A549 (cell line): ENCODE measurements around the gene P2RY8. TPM values are rescaled to one million over a fixed set of nuclear protein-coding genes. Genes with fewer than 3 reads are reported as not detected.
A peak's percentile ranks its signal among the peaks of the same experiment; 100 is the strongest.
"Not testable (repeated sequence)": the region's sequence is repeated elsewhere in the genome, so short reads cannot be mapped to it uniquely, and the experiment has no call there.

ENCODE experiments used
- ATAC-seq, 2 experiments: fragments of 200-7000 bp in 1 of 2; fragments of >200 bp in 1 of 2; cut with Nextera tagmentation in 1 of 2; cut with Tn5 transposase in 1 of 2; 3 replicates each; pipeline versions ENCODE4 v1.8.0 to v1.9.1; 2018 to 2020; ENCODE audit warnings: mild to moderate bottlenecking in 1 of 2, moderate library complexity in 1 of 2
- CTCF ChIA-PET: fragments of 300-600 bp; sonication (Branson Sonifier 250); formaldehyde crosslinking; extraction: SDS; loops from one replicate; lab custom pipeline; 2021; ENCODE audit warnings: antibody characterized with exemption, inconsistent platforms; lab: Yijun Ruan, JAX
- POLR2A ChIA-PET: fragments of 350-600 bp; formaldehyde crosslinking; extraction: SDS; loops from one replicate; lab custom pipeline; 2021; ENCODE audit warnings: antibody characterized with exemption, inconsistent platforms; lab: Yijun Ruan, JAX
- DNase-seq, 2 experiments: peaks; one replicate each; pipeline versions ENCODE4 v3.0.0 to v3.0.0-alpha.2; 2011 to 2016; ENCODE audit warnings: low read depth in 1 of 2, low spot score in 1 of 2
- FAIRE-seq: peaks from 2 replicates; lab custom pipeline; 2011; peaks lifted over from hg19 to GRCh38; lab: Jason Lieb, UNC
- H3K27ac ChIP-seq, 2 experiments: fragments of >200 bp; sonication (Bioruptor Twin); formaldehyde crosslinking; 3 replicates each; pipeline ENCODE4 v1.5.1; 2016 to 2017
- H3K4me1 ChIP-seq: fragments of >200 bp; sonication (Bioruptor Twin); formaldehyde crosslinking; 3 replicates; pipeline ENCODE4 v1.6.1; 2016
- H3K4me2 ChIP-seq: fragments of >200 bp; sonication (Bioruptor Twin); formaldehyde crosslinking; 3 replicates; pipeline ENCODE4 v1.6.1; 2016
- H3K4me3 ChIP-seq: fragments of >200 bp; sonication (Bioruptor Twin); formaldehyde crosslinking; 3 replicates; pipeline ENCODE4 v1.5.1; 2016
- H3K9me3 ChIP-seq: fragments of >200 bp; sonication (Bioruptor Twin); formaldehyde crosslinking; 3 replicates; pipeline ENCODE4 v1.6.1; 2016
- BHLHE40 ChIP-seq: IDR thresholded peaks from 2 replicates; pipeline ENCODE4 v1.6.1; 2012; ENCODE audit warnings: low read depth, low read length, inconsistent platforms
- CHD4 ChIP-seq: fragments of 200-600 bp; sonication (generic); IDR thresholded peaks from 2 replicates; pipeline ENCODE4 v1.6.1; 2016; ENCODE audit warnings: antibody characterized with exemption, mild to moderate bottlenecking, borderline replicate concordance
- EHF ChIP-seq: fragments of 250-450 bp; sonication (Bioruptor Pico); IDR thresholded peaks from 2 replicates; pipeline ENCODE4 v1.5.0; 2020; ENCODE audit warnings: mild to moderate bottlenecking
- EP300 ChIP-seq, 2 experiments: fragments of >200 bp; sonication (Bioruptor Twin); formaldehyde crosslinking; IDR thresholded peaks; 2 replicates in 1 of 2; 3 replicates in 1 of 2; pipeline ENCODE4 v1.6.1; 2016 to 2017
- ESRRA ChIP-seq: fragments of 150-350 bp; IDR thresholded peaks from 2 replicates; pipeline ENCODE4 v1.6.1; 2014; ENCODE audit warnings: mild to moderate bottlenecking, low read length, borderline replicate concordance
- HDAC2 ChIP-seq: fragments of 200-600 bp; sonication (generic); IDR thresholded peaks from 2 replicates; pipeline ENCODE4 v1.6.1; 2016
- HEYL ChIP-seq: fragments of 250-450 bp; sonication (Bioruptor Pico); IDR thresholded peaks from 2 replicates; pipeline ENCODE4 v1.8.0; 2021; ENCODE audit warnings: mild to moderate bottlenecking, moderate library complexity
- JUN ChIP-seq, 2 experiments: fragments of >200 bp; sonication (Bioruptor Twin); formaldehyde crosslinking; IDR thresholded peaks; 2 replicates in 1 of 2; 3 replicates in 1 of 2; pipeline ENCODE4 v1.6.1; 2016 to 2017
- MAFK ChIP-seq: fragments of 450-650 bp; IDR thresholded peaks from 2 replicates; pipeline ENCODE4 v1.6.1; 2014; ENCODE audit not compliant: partially characterized antibody
- NPAS2 ChIP-seq: fragments of 250-450 bp; sonication (Bioruptor Pico); IDR thresholded peaks from 2 replicates; pipeline ENCODE4 v1.8.0; 2022; ENCODE audit warnings: mild to moderate bottlenecking, moderate library complexity, borderline replicate concordance
- ZSCAN20 ChIP-seq: fragments of 250-450 bp; sonication (Bioruptor Pico); IDR thresholded peaks from 2 replicates; pipeline ENCODE4 v1.8.0; 2022; ENCODE audit warnings: mild to moderate bottlenecking, moderate library complexity
- WGBS: methylation state at CpG from one replicate; pipeline ENCODE4 v1.1.6; 2017; ENCODE audit errors: missing lambda C conversion rate; 5-methylcytosine and 5-hydroxymethylcytosine counted together
- polyA plus RNA-seq, 4 experiments: library from polyadenylated mRNA; depleted of rRNA in 3 of 4; stranded (reverse); fragments of >200 nt; fragmentation: RNase III in 1 of 4; extraction: RNeasy Plus Mini Kit Qiagen cat#74134 plus additional on column Dnase treatment in 1 of 4; gene quantifications; 2 replicates in 3 of 4; 3 replicates in 1 of 4; pipeline ENCODE4 v1.2.3, GENCODE V29; 2011 to 2017
- TF ChIP-seq, protein P1 (sequence below): IDR thresholded peaks from 2 replicates; pipeline ENCODE4 v1.6.1; 2012; ENCODE audit warnings: low read depth, borderline replicate concordance
- TF ChIP-seq, protein P2 (sequence below): IDR thresholded peaks from 2 replicates; pipeline ENCODE4 v1.6.1; 2012
- TF ChIP-seq, protein P3 (sequence below): fragments of 450-650 bp; IDR thresholded peaks from 2 replicates; pipeline ENCODE4 v1.6.1; 2014; ENCODE audit warnings: antibody characterized with exemption
- TF ChIP-seq, protein P4 (sequence below): IDR thresholded peaks from 2 replicates; pipeline ENCODE4 v1.6.1; 2012
- TF ChIP-seq, protein P5 (sequence below): fragments of 250-450 bp; sonication (Bioruptor Pico); IDR thresholded peaks from 2 replicates; pipeline ENCODE4 v1.5.0; 2021; ENCODE audit warnings: mild to moderate bottlenecking, moderate library complexity, borderline replicate concordance

P2RY8 gene
- polyA plus RNA-seq, 2 of the 4 experiments (the other 2 are of a cell fraction) = not detected

DNA sequence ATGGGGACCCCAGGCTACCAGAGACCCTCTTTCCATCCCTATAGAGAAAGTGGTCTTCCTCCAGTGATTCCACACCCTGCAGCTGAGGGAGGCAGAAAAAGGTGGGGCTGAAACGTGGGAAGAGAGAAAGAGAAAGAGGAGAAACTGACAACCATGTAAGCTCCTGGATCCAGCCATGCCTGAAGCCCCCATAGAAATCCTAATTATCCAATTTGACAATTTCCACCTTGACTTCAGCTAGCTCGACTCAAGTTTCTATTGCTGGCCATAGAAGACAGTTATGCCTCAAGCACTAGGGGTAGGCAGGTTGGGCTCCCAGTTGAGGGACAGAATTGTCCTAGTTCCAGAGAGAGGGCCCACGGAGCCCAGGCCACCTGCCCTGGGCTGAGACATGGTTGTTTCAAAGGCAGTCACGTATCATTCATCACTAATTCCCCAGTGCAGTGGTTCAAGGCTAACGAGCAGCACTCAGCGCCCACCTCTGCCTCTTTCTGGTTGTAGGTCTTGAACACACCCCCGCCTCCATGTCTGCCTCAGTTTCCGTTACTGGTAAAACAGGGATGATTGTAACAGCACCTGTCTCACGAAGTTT is 44.5 kb downstream of the P2RY8 start:
- POLR2A ChIA-PET = no interaction called here

DNA sequence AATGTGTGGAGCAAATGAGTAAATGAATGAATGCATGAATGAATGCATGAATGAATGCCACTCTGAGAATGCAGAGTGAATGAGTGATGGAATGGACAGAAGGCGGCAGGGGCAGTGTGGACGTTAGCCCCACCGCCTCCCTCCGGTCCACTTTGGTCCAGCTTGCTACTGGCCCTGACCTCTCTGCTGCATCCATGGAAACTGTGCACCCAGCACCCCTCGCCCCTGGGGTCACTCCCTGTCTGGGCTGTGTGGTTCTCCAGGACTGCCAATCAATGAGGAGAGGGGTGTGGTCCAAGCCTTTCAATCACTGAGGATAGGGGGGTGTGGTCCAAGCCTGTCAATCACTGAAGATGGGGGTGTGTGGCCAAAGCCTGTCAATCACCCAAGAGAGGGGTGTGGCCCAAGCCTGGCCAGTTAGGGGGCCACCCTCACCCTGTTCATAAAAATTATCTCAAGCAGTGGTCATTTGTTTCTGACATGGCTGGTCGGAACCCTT is 45.1 kb downstream of the P2RY8 start:
- DNase-seq (peak in 1 of 2 experiments; percentile 68), FAIRE-seq (no peak), ATAC-seq (peak; percentile 76 to 79)
- TF ChIP-seq, protein P1, sequence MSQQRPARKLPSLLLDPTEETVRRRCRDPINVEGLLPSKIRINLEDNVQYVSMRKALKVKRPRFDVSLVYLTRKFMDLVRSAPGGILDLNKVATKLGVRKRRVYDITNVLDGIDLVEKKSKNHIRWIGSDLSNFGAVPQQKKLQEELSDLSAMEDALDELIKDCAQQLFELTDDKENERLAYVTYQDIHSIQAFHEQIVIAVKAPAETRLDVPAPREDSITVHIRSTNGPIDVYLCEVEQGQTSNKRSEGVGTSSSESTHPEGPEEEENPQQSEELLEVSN = no peak
- TF ChIP-seq EHF (CRISPR knock-in tag) (no peak), ZSCAN20 (CRISPR knock-in tag) (no peak), MAFK (no peak)
- TF ChIP-seq, protein P2, sequence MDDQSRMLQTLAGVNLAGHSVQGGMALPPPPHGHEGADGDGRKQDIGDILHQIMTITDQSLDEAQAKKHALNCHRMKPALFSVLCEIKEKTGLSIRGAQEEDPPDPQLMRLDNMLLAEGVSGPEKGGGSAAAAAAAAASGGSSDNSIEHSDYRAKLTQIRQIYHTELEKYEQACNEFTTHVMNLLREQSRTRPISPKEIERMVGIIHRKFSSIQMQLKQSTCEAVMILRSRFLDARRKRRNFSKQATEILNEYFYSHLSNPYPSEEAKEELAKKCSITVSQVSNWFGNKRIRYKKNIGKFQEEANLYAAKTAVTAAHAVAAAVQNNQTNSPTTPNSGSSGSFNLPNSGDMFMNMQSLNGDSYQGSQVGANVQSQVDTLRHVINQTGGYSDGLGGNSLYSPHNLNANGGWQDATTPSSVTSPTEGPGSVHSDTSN = peak; percentile 82
- TF ChIP-seq, protein P3, sequence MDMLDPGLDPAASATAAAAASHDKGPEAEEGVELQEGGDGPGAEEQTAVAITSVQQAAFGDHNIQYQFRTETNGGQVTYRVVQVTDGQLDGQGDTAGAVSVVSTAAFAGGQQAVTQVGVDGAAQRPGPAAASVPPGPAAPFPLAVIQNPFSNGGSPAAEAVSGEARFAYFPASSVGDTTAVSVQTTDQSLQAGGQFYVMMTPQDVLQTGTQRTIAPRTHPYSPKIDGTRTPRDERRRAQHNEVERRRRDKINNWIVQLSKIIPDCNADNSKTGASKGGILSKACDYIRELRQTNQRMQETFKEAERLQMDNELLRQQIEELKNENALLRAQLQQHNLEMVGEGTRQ = no peak
- ChIA-PET POLR2A (no interaction called here), CTCF (no interaction called here)
- no peak overlapping the region for H3K4me3 ChIP-seq
- peaks cover 5% of the 10 kb centered on the region; the same call in 1 of the 3 replicates for H3K9me3 ChIP-seq
- H3K27ac ChIP-seq = no peak overlapping the region
- H3K4me2 ChIP-seq = no peak overlapping the region
- 65% methylated on average over 6 of the region's 6 CpGs for WGBS
- H3K4me1 ChIP-seq = no peaks in the 10 kb centered on the region

More for the DNA sequence above, 44.5 kb downstream of the P2RY8 start:
- CTCF ChIA-PET = no interaction called here
- ATAC-seq (no peak; a peak in 1 of 6 replicates), DNase-seq (no peak), FAIRE-seq (no peak)
- Histone ChIP-seq H3K4me2 (no peak overlapping the region), H3K4me3 (no peak overlapping the region), H3K27ac (no peak overlapping the region), H3K9me3 (peaks cover 5% of the 10 kb centered on the region; the same call in 1 of the 3 replicates), H3K4me1 (no peaks in the 10 kb centered on the region)
- no peak for TF ChIP-seq BHLHE40
- WGBS = 68% methylated on average over 9 of the region's 9 CpGs

DNA sequence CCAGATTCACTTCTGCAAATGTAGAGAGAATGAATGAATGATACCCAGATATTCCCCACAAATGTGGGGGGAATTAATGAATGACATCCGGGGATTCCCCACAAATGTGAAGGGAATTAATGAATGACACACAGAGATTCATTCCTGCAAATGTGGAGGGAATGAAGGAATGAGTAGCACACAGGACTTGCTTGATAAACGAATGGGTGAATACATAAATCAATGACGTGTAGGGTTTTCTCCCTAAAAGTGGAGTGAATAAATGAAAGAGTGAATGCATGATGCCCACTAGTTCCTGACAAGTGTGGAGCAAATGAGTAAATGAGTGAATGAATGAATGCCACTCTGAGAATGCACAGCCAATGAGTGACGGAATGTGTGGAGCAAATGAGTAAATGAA is 45.7 kb downstream of the P2RY8 start:
- H3K4me2 ChIP-seq, FAIRE-seq, CTCF ChIA-PET, POLR2A ChIA-PET, H3K4me1 ChIP-seq, H3K27ac ChIP-seq, H3K9me3 ChIP-seq, ATAC-seq, H3K4me3 ChIP-seq, DNase-seq: not testable (repeated sequence)
- WGBS = 78% methylated on average over 4 of the region's 4 CpGs

DNA sequence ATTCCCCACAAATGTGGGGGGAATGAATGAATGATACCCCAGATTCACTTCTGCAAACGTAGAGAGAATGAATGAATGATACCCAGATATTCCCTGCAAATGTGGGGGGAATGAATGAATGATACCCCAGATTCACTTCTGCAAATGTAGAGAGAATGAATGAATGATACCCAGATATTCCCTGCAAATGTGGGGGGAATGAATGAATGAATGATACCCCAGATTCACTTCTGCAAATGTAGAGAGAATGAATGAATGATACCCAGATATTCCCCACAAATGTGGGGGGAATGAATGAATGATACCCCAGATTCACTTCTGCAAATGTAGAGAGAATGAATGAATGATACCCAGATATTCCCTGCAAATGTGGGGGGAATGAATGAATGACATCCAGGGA is 46.3 kb downstream of the P2RY8 start:
- 50% methylated on average over 1 of the region's 1 CpG for WGBS
- DNase-seq, H3K27ac ChIP-seq, POLR2A ChIA-PET, CTCF ChIA-PET, H3K4me3 ChIP-seq, H3K4me1 ChIP-seq, H3K4me2 ChIP-seq, FAIRE-seq, ATAC-seq: not testable (repeated sequence)
- peaks cover 11% of the 10 kb centered on the region for H3K9me3 ChIP-seq

DNA sequence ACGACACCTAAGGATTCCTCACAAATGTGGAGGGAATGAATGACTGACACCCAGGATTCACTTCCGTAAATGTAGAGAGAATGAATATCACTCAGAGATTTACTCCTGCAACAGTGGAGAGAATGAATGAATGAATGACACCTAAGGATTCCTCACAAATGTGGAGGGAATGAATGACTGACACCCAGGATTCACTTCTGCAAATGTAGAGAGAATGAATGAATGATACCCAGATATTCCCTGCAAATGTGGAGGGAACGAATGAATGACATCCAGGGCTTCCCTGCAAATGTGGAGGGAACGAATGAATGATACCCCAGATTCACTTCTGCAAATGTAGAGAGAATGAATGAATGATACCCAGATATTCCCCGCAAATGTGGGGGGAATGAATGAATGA is 47.6 kb downstream of the P2RY8 start:
- H3K4me1 ChIP-seq, FAIRE-seq, POLR2A ChIA-PET, ATAC-seq, H3K27ac ChIP-seq, CTCF ChIA-PET, H3K4me2 ChIP-seq, H3K4me3 ChIP-seq, DNase-seq: not testable (repeated sequence)
- H3K9me3 ChIP-seq = peaks cover 11% of the 10 kb centered on the region
- WGBS = 51% methylated on average over 5 of the region's 5 CpGs

DNA sequence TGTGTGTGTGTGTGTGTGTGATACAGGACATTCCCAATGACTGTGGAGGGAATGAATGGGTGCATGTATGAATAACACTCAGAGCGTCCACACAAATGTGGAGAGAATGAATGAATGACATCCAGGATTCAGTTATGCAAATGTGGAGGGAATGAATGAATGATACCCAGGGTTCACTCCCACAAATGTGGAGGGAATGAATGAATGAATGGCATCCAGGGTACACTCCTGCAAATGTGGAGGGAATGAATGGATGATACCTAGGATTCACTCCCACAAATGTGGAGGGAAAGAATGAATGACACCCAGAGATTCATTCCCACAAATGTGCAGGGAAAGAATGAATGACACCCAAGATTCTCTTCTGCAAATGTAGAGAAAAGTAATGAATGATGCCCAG is 48.2 kb downstream of the P2RY8 start:
- POLR2A ChIA-PET = no interaction called here
- TF ChIP-seq, protein P4, sequence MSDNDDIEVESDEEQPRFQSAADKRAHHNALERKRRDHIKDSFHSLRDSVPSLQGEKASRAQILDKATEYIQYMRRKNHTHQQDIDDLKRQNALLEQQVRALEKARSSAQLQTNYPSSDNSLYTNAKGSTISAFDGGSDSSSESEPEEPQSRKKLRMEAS = no peak
- TF ChIP-seq, protein P5, sequence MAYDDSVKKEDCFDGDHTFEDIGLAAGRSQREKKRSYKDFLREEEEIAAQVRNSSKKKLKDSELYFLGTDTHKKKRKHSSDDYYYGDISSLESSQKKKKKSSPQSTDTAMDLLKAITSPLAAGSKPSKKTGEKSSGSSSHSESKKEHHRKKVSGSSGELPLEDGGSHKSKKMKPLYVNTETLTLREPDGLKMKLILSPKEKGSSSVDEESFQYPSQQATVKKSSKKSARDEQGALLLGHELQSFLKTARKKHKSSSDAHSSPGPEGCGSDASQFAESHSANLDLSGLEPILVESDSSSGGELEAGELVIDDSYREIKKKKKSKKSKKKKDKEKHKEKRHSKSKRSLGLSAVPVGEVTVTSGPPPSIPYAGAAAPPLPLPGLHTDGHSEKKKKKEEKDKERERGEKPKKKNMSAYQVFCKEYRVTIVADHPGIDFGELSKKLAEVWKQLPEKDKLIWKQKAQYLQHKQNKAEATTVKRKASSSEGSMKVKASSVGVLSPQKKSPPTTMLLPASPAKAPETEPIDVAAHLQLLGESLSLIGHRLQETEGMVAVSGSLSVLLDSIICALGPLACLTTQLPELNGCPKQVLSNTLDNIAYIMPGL (CRISPR knock-in tag) = no peak
- TF ChIP-seq NPAS2 (CRISPR knock-in tag) (no peak), JUN (IDR thresholded peaks at IDR 0.05) (no peak), EP300 (IDR thresholded peaks at IDR 0.05) (no peak), CHD4 (no peak), HDAC2 (no peak), ESRRA (no peak), HEYL (CRISPR knock-in tag) (no peak)
- TF ChIP-seq, protein P3 = no peak
- TF ChIP-seq, all 56 proteins: peak for 0
- no peak for ATAC-seq
- no peak overlapping the region for H3K27ac ChIP-seq
- no peak overlapping the region for H3K4me2 ChIP-seq
- H3K4me1 ChIP-seq = no peaks in the 10 kb centered on the region
- WGBS = 15% methylated on average over 1 of the region's 1 CpG
- DNase-seq = no peak
- peaks cover 11% of the 10 kb centered on the region for H3K9me3 ChIP-seq
- CTCF ChIA-PET = no interaction called here
- no peak overlapping the region for H3K4me3 ChIP-seq
- no peak for FAIRE-seq
